Hepatocyte (in vitro differentiated cells): Measurements from ENCODE around the gene COX15. TPM values are rescaled to one million over a fixed set of nuclear protein-coding genes. Genes with fewer than 3 reads are reported as not detected.

Source experiments
- DNase-seq: peaks from one replicate; pipeline ENCODE4 v3.0.0-alpha.2; 2016; ENCODE audit warnings: low spot score
- H2AFZ ChIP-seq: fragments of 200-600 bp; sonication (generic); 2 replicates; pipeline ENCODE4 v1.6.0; 2016; ENCODE audit warnings: antibody characterized with exemption, mild to moderate bottlenecking
- H3K27ac ChIP-seq: fragments of 200-600 bp; sonication (generic); 2 replicates; pipeline ENCODE4 v1.5.1; 2016; ENCODE audit warnings: mild to moderate bottlenecking
- H3K27me3 ChIP-seq: fragments of 200-600 bp; sonication (generic); 2 replicates; pipeline ENCODE4 v1.6.1; 2016
- H3K36me3 ChIP-seq: fragments of 200-600 bp; sonication (generic); replicated peaks from 2 replicates; pipeline ENCODE4 v1.5.1; 2016; ENCODE audit warnings: low read depth; ENCODE audit not compliant: insufficient read depth
- H3K4me1 ChIP-seq: fragments of 200-600 bp; sonication (generic); 2 replicates; pipeline ENCODE4 v1.5.1; 2016; ENCODE audit warnings: mild to moderate bottlenecking, moderate library complexity; ENCODE audit not compliant: insufficient read depth
- H3K4me2 ChIP-seq: fragments of 200-600 bp; sonication (generic); 2 replicates; pipeline ENCODE4 v1.6.0; 2016
- H3K4me3 ChIP-seq: fragments of 200-600 bp; sonication (generic); 2 replicates; pipeline ENCODE4 v1.5.1; 2016; ENCODE audit warnings: mild to moderate bottlenecking
- H3K79me2 ChIP-seq: fragments of 200-600 bp; sonication (generic); 2 replicates; pipeline ENCODE4 v1.6.0; 2017; ENCODE audit warnings: mild to moderate bottlenecking
- H3K9me2 ChIP-seq: fragments of 200-600 bp; sonication (generic); replicated peaks from 2 replicates; pipeline ENCODE4 v1.6.0; 2017; ENCODE audit warnings: mild to moderate bottlenecking; ENCODE audit not compliant: insufficient read depth
- H3K9me3 ChIP-seq: fragments of 200-600 bp; sonication (generic); 2 replicates; pipeline ENCODE4 v1.5.1; 2016; ENCODE audit warnings: low read depth, mild to moderate bottlenecking
- H4K20me1 ChIP-seq: fragments of 200-600 bp; sonication (generic); 2 replicates; pipeline ENCODE4 v1.6.0; 2016; ENCODE audit warnings: mild to moderate bottlenecking; ENCODE audit not compliant: insufficient read depth, poor library complexity, severe bottlenecking
- CTCF ChIP-seq: fragments of 200-600 bp; sonication (generic); IDR thresholded peaks from 2 replicates; pipeline ENCODE4 v1.5.1; 2016; ENCODE audit warnings: antibody characterized with exemption, mild to moderate bottlenecking; ENCODE audit not compliant: poor library complexity
- EZH2 ChIP-seq: fragments of 200-600 bp; sonication (generic); IDR thresholded peaks from 2 replicates; pipeline ENCODE4 v1.6.1; 2016; ENCODE audit warnings: antibody characterized with exemption, mild to moderate bottlenecking, borderline replicate concordance
- EZH2phosphoT487 ChIP-seq: fragments of 200-600 bp; sonication (generic); IDR thresholded peaks from one replicate; pipeline ENCODE4 v1.6.1; 2018; ENCODE audit warnings: antibody characterized with exemption, mild to moderate bottlenecking, low read depth, moderate library complexity; ENCODE audit not compliant: unreplicated experiment, severe bottlenecking
- WGBS: methylation state at CpG from one replicate; pipeline ENCODE4 v1.1.6; 2016; ENCODE audit warnings: low lambda C conversion rate; ENCODE audit errors: missing lambda C conversion rate; 5-methylcytosine and 5-hydroxymethylcytosine counted together
- polyA plus RNA-seq: library from polyadenylated mRNA; unstranded; fragments of >200 nt; fragmentation: Nextera tagmentation; extraction: Ambion mirVana; gene quantifications from 2 replicates; pipeline ENCODE4 v1.2.1, GENCODE V29; 2016
- total RNA-seq: library from RNA; depleted of rRNA; stranded (reverse); fragments of >200 nt; gene quantifications from 2 replicates; pipeline ENCODE4 v1.2.3, GENCODE V29; 2014

Gene COX15
- total and polyA plus RNA-seq, 2 experiments from 2014 or later: 28.5 to 42.0 TPM

- Histone ChIP-seq H3K4me1 (no peaks in the 10 kb centered on the region), H3K79me2 (no peaks in the 10 kb centered on the region), H2AFZ (no peak overlapping the region), H3K4me3 (no peak overlapping the region), H3K9me3 (no peaks in the 10 kb centered on the region), H3K4me2 (no peak overlapping the region), H3K9me2 (no peaks in the 10 kb centered on the region), H4K20me1 (no peaks in the 10 kb centered on the region), H3K27ac (no peak overlapping the region), H3K27me3 (no peaks in the 10 kb centered on the region), H3K36me3 (no peaks in the 10 kb centered on the region)
- no peak for TF ChIP-seq EZH2
- no peak for TF ChIP-seq CTCF
- no peak for TF ChIP-seq EZH2phosphoT487
- no peak for DNase-seq
- WGBS: 86% methylated on average over 2 of the region's 2 CpGs
These were observed 11.5 kb downstream of the COX15 start for GRCh38 chr10:99720387-99720786.

GRCh38 chr10:99714446-99714845 lies 17.5 kb downstream of the COX15 start:
- H3K27ac ChIP-seq: no peak overlapping the region
- H3K9me2 ChIP-seq: no peaks in the 10 kb centered on the region
- no peak for DNase-seq
- TF ChIP-seq EZH2 (no peak), EZH2phosphoT487 (no peak), CTCF (no peak)
- H4K20me1 ChIP-seq: no peaks in the 10 kb centered on the region
- no peak overlapping the region for H2AFZ ChIP-seq
- no peak overlapping the region for H3K4me2 ChIP-seq
- H3K4me3 ChIP-seq: no peak overlapping the region
- 97% methylated on average over 5 of the region's 5 CpGs for WGBS
- H3K27me3 ChIP-seq: no peaks in the 10 kb centered on the region
- no peaks in the 10 kb centered on the region for H3K9me3 ChIP-seq
- no peaks in the 10 kb centered on the region for H3K4me1 ChIP-seq
- H3K36me3 ChIP-seq: no peaks in the 10 kb centered on the region
- H3K79me2 ChIP-seq: no peaks in the 10 kb centered on the region

GRCh38 chr10:99711129-99711719 lies 20.7 kb downstream of the COX15 start:
- H3K4me3 ChIP-seq: no peak overlapping the region
- H3K27me3 ChIP-seq: no peaks in the 10 kb centered on the region
- no peaks in the 10 kb centered on the region for H3K36me3 ChIP-seq
- no peaks in the 10 kb centered on the region for H3K4me1 ChIP-seq
- no peaks in the 10 kb centered on the region for H3K9me3 ChIP-seq
- H3K9me2 ChIP-seq: no peaks in the 10 kb centered on the region
- peak; percentile 60 for TF ChIP-seq CTCF
- no peak for TF ChIP-seq EZH2
- no peak for TF ChIP-seq EZH2phosphoT487
- no peaks in the 10 kb centered on the region for H4K20me1 ChIP-seq
- H3K27ac ChIP-seq: no peak overlapping the region
- no peak overlapping the region for H3K4me2 ChIP-seq
- DNase-seq: peak; percentile 63
- no peak overlapping the region for H2AFZ ChIP-seq
- H3K79me2 ChIP-seq: no peaks in the 10 kb centered on the region
